Measurements from ENCODE around the gene MACROD1.
A peak's percentile ranks its signal among the peaks of the same experiment; 100 is the strongest.

The MACROD1 gene

GRCh38 chr11:64109332-64109731, 56.6 kb downstream of the MACROD1 start:
- no peak for DNase-seq

DNA sequence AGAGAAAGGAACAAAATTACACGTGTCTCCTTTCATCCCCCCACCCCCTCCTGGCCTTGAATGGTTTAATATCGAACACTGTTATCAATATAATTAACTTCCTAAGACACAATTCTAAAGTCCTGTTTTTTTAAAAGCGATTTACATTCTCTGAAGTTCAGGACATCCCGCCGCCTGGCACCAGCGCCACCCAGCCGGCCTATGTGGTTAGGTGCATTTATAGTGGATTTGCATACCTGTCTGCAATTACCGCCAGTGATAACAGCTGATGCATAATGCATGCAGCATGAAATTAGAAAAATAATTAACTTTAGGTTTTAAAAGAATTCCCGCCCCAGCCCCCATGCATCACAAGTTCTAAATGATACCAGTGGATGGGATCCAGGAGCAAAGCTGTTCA, 58.6 kb downstream of the MACROD1 start:
- no peak for DNase-seq

- no peak for DNase-seq
Measured at GRCh38 chr11:64104632-64105031, 61.3 kb downstream of the MACROD1 start.

GRCh38 chr11:64103277-64103985, 62.5 kb downstream of the MACROD1 start:
- DNase-seq = no peak

DNA sequence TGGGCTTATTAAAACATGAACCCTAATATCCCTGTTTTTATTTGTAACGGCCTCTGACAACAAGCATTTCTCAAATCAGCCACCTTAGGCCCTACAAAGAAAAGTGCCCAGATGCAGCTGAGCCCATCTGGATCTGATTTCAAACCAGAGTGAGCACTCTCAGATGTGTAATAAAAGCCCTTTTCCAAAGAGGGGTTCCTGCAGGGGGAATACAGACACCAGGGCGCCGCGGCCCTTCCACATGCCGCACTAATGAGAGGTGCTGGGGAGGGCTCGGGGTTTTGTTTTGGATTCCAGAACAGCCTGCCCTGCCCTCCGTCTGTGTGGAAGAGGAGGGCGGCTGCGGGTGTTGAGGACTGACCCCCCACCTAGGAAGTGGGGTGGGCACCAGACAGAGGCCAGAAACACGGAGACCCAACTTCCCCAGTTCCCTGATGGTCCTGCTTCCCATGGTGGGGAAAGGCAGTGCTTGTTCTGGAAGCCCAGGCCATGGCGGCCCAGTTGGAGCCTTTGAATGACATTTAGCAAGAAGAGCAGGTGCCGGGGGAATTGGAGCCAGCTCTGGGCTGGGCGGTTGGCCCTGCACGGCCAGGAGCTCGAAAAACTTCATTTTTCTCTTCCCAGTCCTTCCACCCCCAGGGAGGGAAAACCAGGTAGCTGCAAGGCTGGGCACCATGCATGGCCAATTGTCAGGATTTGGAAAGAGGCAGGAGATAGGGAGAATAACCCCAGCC, 63.7 kb downstream of the MACROD1 start:
- DNase-seq = peak; percentile 63

GRCh38 chr11:64101461-64101860, 64.5 kb downstream of the MACROD1 start:
- DNase-seq = no peak

DNA sequence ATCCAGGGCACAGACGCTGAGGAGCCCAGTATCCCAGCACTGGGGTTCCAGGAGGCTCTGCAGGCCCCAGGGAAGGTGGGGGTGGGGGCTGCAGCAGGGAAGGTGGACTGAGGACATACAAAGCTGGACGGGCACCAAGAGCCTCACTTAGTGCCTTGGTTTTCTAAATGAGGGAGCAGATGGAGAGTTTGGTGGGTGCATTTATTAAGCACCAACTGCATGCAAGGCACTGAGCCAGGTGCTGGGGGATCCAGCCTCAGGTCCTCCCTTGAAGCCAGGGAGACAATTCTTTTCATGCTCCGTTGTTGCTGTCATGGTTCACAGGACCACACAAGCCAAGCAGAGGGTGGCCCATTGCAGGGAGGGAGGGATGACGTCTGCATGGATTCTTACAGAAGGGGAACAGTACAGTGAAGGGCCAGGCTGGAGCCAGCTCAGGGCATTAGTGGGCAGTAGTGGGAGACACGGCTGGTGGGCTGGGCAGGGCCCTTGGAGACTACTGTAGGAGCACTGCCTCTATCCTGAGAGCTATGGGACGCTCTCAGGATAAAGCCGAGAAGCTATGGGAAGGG, 65.0 kb downstream of the MACROD1 start:
- no peak for DNase-seq

GRCh38 chr11:64100360-64100759, 65.6 kb downstream of the MACROD1 start:
- DNase-seq = no peak

DNA sequence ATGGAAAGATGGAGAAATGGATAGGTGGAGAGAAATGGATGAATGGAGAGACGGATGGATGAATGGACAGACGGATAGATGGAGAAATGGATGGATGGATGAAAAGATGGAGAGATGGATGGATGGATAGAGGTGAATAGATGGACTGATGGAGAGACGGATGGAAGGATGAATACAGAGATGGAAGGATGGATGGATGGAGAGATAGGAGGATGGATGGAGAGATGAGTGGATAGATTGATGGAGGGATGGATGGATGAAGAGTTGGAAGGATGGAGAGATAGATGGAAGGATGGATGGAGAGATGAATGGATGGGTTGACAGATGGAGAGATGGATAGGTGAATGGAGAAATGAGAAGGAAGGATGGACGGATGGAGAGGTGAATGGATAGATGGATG, 66.5 kb downstream of the MACROD1 start:
- no peak for DNase-seq

- DNase-seq = no peak
Measured at GRCh38 chr11:64098318-64098831, 67.5 kb downstream of the MACROD1 start.

- DNase-seq = no peak
Measured at GRCh38 chr11:64097468-64098317, 68.2 kb downstream of the MACROD1 start.

GRCh38 chr11:64096835-64097234, 69.1 kb downstream of the MACROD1 start:
- no peak for DNase-seq

- no peak for DNase-seq
Measured at GRCh38 chr11:64095949-64096348, 70.0 kb downstream of the MACROD1 start.

DNA sequence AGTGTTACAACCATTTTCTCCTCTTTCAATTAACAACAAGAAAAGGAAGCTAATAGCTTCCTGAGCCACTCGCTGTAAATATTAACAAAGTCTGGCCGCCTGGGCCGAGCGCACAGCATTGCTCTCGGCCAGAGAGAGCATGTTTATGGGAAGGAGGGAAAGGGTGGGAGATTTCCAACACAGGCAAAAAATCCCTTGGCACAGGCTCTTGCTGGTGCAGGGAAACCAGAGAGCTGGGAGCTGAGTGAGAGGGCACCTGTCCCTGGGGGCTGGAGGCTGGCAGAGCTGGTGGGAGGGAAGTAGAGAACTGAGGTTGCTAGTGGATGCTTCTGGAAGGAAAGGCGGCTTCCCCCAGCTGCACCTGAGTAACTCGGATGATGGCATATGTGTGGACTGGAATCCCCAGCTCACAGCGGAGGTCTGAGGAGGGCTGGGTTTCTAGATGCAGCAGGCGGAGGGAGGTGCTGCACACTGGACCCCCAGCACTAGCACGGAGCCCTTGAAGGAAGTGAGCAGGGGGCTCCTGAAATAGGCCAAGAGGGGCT, 70.6 kb downstream of the MACROD1 start:
- DNase-seq = no peak

- peak; percentile 79 for DNase-seq
Measured at GRCh38 chr11:64094463-64095260, 71.3 kb downstream of the MACROD1 start.

GRCh38 chr11:64093233-64094039, 72.5 kb downstream of the MACROD1 start:
- DNase-seq = no peak

DNA sequence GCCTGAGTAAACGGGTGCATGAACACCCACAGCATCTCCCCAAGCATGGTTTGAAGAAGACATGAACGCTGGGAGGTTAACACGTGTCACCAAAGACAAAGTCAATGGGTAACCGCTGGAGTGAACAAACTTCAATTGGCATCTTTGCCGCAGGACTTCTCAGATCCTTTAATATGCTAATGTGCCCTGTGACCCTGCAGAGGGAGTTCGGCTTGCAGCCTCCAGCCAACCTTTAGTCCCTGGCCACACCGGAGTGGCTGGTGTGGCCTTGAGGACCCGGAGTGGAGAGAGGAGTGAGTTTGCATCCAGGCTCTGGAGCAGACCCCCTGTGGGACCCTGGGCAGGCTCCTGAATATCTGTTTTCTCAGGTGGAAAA, 73.2 kb downstream of the MACROD1 start:
- no peak for DNase-seq

- no peak for DNase-seq
Measured at GRCh38 chr11:64092111-64092760, 73.7 kb downstream of the MACROD1 start.

DNA sequence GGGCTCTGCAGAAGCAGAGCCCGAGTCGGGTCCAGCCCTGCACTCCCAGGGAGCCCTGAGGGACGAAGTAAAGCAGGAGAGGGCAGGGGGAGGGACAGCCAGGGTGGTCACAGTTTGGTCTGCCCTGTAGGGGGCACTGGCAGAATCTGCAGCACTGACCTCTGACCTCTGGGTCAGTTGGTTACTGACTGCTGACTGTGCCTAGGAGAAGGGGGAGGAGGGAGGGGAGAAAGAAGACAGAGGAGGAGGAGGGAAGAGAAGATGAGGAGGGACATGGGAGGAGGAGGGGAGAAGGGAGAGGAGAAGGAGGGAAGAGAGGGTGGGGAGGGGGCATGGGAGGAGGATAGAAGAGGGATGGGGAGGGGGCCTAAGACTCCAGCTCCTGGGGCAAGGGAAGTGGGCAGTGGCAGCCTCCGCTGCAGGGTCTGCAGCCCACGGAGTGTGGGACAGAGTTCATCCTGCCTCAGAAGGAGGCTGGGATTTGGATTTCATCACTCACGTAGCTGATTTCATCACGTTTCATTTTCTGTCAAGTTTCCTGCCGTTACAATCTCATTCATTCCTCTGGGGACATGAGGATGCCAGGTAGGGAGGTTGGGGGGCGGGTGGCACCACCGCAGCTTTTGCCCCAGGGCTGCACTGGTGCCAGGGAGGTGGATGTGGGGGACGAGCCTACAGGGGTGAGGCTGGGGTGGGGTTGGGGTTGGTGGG, 75.0 kb downstream of the MACROD1 start:
- peak; percentile 80 for DNase-seq

All from fibroblast of upper back skin (primary cell).